Stimulated activated CD8-positive, alpha-beta memory T cell treated with anti-CD3 and anti-CD28 coated beads, Interleukin-12 subunit alpha, Interleukin-12 subunit beta, amount 100 ng/mL, for 24 hours (primary cell): ENCODE results near the gene C10orf90.

Experiments
- DNase-seq: peaks from one replicate; pipeline ENCODE4 v3.0.0-alpha.2; 2020; ENCODE audit errors: extremely low read depth

The C10orf90 gene, protein sequence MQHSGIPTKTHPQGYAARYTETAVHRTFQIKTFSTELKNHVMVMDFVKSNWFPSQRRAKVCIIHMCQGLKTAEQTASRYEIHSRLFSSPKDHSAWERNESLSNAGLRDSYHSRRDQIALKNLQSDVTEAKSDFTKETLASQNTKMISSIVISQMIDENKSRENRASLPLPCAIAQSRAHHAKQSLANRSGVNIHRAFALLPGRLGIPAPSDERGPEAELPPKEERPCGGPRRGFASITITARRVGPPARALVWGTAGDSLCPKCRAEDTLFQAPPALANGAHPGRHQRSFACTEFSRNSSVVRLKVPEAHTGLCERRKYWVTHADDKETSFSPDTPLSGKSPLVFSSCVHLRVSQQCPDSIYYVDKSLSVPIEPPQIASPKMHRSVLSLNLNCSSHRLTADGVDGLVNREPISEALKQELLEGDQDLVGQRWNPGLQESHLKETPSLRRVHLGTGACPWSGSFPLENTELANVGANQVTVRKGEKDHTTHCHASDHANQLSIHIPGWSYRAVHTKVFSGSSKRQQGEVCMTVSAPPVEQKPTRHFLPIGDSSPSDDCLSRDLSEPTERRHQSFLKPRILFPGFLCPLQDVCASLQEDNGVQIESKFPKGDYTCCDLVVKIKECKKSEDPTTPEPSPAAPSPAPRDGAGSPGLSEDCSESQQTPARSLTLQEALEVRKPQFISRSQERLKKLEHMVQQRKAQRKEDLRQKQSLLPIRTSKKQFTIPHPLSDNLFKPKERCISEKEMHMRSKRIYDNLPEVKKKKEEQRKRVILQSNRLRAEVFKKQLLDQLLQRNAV

GRCh38 chr10:126670056-126670894 is at the start of gene C10orf90:
C10orf90 (minus strand) TSS chr10:126670693; CDS start chr10:126670480, 213 bp downstream.
- DNase-seq = no peak

GRCh38 chr10:126716366-126716765 is 45.9 kb upstream of the C10orf90 start:
- no peak for DNase-seq

GRCh38 chr10:126713594-126713993 is 43.1 kb upstream of the C10orf90 start:
- DNase-seq = no peak

- no peak for DNase-seq
Observed at GRCh38 chr10:126712681-126713080, 42.2 kb upstream of the C10orf90 start.

- DNase-seq = no peak
Observed at GRCh38 chr10:126705951-126706565, 35.6 kb upstream of the C10orf90 start.

DNA sequence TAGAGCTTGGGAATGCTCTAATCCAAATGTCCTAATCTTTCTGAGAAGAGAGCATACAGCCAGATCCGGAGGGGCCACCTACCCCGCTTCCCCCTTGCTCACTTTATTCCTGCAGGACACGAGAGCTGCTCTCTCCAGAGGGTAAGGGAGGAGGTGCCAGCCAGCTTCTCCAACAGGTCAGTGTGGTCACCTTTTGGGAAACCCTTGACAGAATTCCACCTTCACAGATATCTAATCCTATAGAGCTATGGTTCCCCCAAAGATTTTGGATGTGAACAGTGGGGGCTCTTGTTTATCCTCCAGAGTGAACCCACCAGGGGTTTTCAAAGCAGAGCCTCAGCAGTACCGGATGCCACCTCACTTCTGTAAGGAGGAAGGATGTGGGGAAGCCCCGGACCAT is 34.6 kb upstream of the C10orf90 start:
- no peak for DNase-seq

GRCh38 chr10:126704649-126705048 is 34.2 kb upstream of the C10orf90 start:
- DNase-seq = no peak

- DNase-seq = no peak
Observed at GRCh38 chr10:126702181-126702580, 31.7 kb upstream of the C10orf90 start.

- no peak for DNase-seq
Observed at GRCh38 chr10:126701526-126701925, 31.0 kb upstream of the C10orf90 start.

DNA sequence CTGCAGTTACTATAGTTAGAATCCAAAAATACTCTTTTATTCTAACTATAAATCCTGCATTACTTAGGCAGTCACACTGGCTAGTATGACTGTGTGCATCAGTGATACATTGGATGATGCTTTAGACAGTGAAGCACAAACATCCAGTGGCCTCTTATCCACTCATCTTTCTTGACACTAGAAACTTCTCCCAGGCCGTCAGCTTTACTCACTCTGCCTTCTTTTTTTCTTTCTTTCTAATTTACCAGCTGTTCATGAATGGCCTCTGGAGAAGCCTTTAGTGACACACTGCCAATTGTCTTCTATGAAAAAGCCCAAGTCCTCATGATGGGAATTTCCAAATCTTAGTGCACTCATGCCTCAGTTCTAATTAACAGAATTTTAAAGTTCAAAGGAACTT is 26.2 kb upstream of the C10orf90 start:
- DNase-seq = no peak

- no peak for DNase-seq
Observed at GRCh38 chr10:126691456-126691855, 21.0 kb upstream of the C10orf90 start.

DNA sequence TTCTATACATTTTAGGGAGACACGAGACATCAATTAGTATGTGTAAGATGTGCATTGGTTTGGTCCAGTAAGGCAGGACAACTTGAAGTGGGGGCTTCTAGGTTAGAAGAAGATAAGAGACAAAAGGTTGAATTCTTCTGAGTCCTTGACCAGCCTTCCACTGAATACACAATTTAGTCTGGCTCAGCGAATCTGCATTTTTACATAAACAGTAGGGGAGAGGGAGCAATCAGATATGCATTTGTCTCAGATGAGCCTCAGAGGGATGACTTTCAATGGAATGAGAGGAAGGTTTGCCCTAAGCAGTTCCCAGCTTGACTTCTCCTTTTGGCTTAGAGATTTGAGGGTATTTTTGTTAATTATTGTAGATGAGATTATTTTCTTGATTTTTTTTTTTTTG is 20.0 kb upstream of the C10orf90 start:
- no peak for DNase-seq

GRCh38 chr10:126689461-126689994 is 19.0 kb upstream of the C10orf90 start:
- no peak for DNase-seq

- no peak for DNase-seq
Observed at GRCh38 chr10:126687121-126687606, 16.7 kb upstream of the C10orf90 start.

- DNase-seq = no peak
Observed at GRCh38 chr10:126686719-126687118, 16.2 kb upstream of the C10orf90 start.

DNA sequence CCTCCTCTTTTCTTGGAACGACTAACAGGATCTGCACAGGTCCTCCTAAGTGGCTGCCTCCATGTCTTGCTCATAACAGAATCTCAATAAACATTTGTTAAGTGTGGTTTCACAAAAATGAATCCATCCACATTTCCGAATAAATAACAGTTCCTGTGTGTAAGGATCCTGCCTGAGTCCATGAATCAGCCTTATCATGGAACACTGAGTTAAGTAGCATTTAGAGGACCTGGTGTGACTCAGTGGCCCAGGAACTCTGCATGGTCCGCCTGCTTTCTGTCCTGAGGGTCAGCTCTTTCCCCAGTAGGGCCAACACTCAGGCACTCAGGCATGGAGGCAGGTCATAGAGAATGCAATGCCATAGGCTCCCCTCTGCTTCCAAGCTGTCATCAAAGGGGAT is 15.8 kb upstream of the C10orf90 start:
- no peak for DNase-seq

- no peak for DNase-seq
Observed at GRCh38 chr10:126685756-126686155, 15.3 kb upstream of the C10orf90 start.

DNA sequence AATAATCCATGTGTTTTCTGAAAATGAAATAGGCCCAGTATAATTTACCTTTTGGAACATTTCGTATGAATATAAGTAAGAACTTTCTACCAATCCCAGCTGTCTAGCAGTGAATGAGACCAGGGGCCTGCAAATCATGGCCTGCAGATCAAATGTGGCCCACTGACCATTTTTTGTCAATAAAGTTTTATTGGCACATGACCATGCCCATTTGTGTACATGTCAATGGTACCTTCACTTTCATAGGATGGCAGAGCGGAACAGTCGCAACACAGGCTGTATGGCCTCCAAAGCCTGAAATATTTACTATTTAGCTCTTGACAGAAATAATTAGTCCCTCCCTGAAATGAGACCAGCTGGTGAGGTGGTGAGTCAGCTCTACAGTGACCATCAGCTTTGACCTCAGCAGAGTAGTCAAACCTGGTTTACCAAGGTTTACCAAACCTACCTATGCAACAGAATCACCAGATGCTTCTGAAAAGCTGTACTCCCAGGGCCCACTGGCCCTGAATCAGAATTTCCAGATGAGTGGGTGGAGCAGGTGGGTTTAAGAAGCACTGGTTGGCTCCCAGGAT is 13.8 kb upstream of the C10orf90 start:
- no peak for DNase-seq

DNA sequence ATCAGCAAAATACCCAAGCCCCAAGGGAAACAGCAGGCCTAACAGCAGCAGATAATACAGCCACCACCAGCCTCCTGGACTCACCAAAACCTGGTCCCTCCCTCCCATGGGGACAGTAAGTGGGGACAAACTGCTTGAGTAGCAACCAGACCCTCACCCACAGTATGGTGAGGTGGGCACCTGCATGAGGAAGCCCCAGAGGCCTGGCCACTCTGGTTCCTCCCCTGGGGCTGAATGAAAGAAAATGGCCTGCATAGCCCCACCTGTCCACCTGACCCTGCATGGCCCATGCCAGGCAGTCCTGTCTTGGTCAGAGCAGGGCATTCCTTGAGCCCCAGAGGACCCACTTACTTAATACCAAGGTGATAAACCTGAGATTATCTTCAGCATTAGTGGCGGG is 13.0 kb upstream of the C10orf90 start:
- no peak for DNase-seq

DNA sequence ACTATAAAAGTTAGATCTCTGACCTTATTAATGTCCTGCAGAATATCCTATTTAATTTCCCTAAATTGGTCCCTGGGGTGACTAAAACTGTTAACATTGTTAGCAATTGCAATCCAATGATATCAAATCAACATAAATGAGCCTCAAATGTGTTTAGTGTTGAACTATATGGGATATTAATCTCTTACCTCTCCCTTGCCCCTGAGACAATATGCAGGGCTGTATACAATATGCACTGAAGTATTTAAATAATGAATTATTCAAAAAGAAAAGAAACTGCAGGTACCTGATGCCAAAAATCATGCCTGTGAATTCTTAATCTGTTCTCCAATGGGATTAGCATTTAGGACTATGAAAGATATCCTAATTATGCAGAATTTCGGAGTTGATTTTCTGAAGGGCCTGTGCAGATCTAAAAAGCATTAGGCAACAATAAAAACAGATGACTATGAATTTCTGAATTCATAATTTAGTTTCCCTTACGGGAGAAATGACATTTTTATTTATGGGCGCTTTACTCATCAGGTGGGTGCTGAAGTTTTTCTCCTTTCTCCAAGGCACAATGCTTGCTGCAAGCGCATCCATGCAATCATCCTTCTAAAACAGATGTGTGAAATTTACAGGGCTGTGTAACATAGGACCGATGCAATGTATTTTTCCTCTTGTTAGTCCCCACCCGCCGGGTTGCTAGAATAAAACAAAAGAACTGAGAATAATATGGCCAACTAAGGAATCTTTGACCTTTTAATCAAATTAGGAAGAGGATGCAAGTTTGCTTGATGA is 5.4 kb upstream of the C10orf90 start:
- DNase-seq = no peak
